ENCODE data around the gene C2CD5. TPM values are rescaled to one million over a fixed set of nuclear protein-coding genes. Genes with fewer than 3 reads are reported as not detected.

Gene C2CD5
- total RNA-seq, 1 experiment from 2014 or later, result 35.4 TPM

DNA sequence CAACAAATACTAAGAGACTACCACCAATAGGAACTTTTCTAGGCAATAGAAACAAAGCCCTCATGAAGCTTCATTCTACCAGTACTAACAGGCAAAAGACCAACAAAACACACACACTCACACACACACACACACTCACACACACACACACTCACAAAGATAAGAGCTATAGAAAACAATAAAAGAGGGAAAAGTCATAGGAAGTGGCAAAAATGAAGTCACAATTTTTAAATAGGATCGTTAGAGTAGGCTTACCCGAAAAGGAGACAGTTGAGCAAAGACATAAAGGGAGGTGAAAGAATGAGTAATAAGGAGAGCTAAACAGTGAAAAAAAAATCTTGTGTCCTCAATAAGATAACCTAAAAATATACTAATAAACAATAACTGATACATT is 66.5 kb downstream of the C2CD5 start:
- Histone ChIP-seq H3T11ph (ENCODE audit: low read length) (no peak overlapping the region), H3K23ac (ENCODE audit: insufficient read length, low read depth, low read length) (no peak overlapping the region), H4K91ac (ENCODE audit: insufficient read length, low read depth, low read length) (no peak overlapping the region), H2AFZ (ENCODE audit: low read length) (no peak overlapping the region), H4K5ac (ENCODE audit: insufficient read length, low read depth, low read length) (no peak overlapping the region), H3K23me2 (ENCODE audit: insufficient read length, low read depth, low read length, poor library complexity, severe bottlenecking) (no peaks in the 10 kb centered on the region), H4K8ac (replicated peaks; ENCODE audit: insufficient read length, low read depth, low read length) (no peak overlapping the region), H3K79me2 (ENCODE audit: insufficient read depth, low read length) (no peaks in the 10 kb centered on the region), H3K27ac (ENCODE audit: insufficient read length, low read depth, low read length) (no peak overlapping the region), H3K4me2 (ENCODE audit: insufficient read depth, insufficient read length, low read length) (no peak overlapping the region), H3K56ac (ENCODE audit: insufficient read length, low read depth, low read length) (no peak overlapping the region), H3K9ac (ENCODE audit: extremely low read depth, insufficient read length, low read length) (no peak overlapping the region), H3K27me3 (ENCODE audit: insufficient read depth, low read length) (no peaks in the 10 kb centered on the region), H2BK120ac (ENCODE audit: low read depth, low read length, poor library complexity, severe bottlenecking) (no peak overlapping the region), H3K18ac (ENCODE audit: insufficient read length, low read depth, low read length) (no peak overlapping the region), H2AK5ac (ENCODE audit: insufficient read length, low read length) (no peak overlapping the region), H2BK12ac (ENCODE audit: insufficient read length, low read depth, low read length) (no peak overlapping the region), H3K79me1 (ENCODE audit: insufficient read depth, low read depth, low read length, poor library complexity, severe bottlenecking) (no peaks in the 10 kb centered on the region), H2BK20ac (ENCODE audit: low read depth, low read length, poor library complexity, severe bottlenecking) (no peak overlapping the region), H3K4me1 (ENCODE audit: insufficient read depth, low read length) (no peaks in the 10 kb centered on the region), H3K9me3 (ENCODE audit: control insufficient read depth, low read depth, low read length) (no peaks in the 10 kb centered on the region), H4K20me1 (ENCODE audit: control insufficient read depth, insufficient read depth, insufficient read length) (no peaks in the 10 kb centered on the region), H2BK15ac (ENCODE audit: low read depth, low read length) (no peak overlapping the region), H3K4ac (ENCODE audit: low read depth, low read length) (no peak overlapping the region), H3K14ac (ENCODE audit: insufficient read depth, low read length) (no peak overlapping the region), H2BK5ac (ENCODE audit: insufficient read length, low read length) (no peak overlapping the region)
- Mint-ChIP-seq H3K27ac (peak overlapping the region in 1 of 3 experiments; percentile 30; a peak in 2 of 7 replicates), H3K27me3 (ENCODE audit: low read depth) (no peaks in the 10 kb centered on the region), H3K4me3 (no peak overlapping the region), H3K4me1 (no peaks in the 10 kb centered on the region), H3K9me3 (no peaks in the 10 kb centered on the region), H3K36me3 (ENCODE audit: insufficient read depth in 1 of 3, low read depth in 3 of 3) (peaks cover 2 to 22% (median 14%) of the 10 kb centered on the region in 3 experiments; a peak in 6 of 7 replicates)
- WGBS (ENCODE audit: extremely low coverage, insufficient read length, low lambda C conversion rate), result no CpG with 5 or more reads among the region's 2 CpGs
- no peak for DNase-seq
- TF ChIP-seq CTCF (conservative IDR thresholded peaks at IDR 0.05), result no peak
